GM18861 (cell line): Measurements from ENCODE around the gene OPRL1.
"Not testable (repeated sequence)": the region's sequence is repeated elsewhere in the genome, so short reads cannot be mapped to it uniquely, and the experiment has no call there.

Experiments used
- ATAC-seq: cut with Tn5 transposase; IDR thresholded peaks from one replicate; pipeline ENCODE4 v1.9.1; 2021; ENCODE audit not compliant: unreplicated experiment

Gene OPRL1

DNA sequence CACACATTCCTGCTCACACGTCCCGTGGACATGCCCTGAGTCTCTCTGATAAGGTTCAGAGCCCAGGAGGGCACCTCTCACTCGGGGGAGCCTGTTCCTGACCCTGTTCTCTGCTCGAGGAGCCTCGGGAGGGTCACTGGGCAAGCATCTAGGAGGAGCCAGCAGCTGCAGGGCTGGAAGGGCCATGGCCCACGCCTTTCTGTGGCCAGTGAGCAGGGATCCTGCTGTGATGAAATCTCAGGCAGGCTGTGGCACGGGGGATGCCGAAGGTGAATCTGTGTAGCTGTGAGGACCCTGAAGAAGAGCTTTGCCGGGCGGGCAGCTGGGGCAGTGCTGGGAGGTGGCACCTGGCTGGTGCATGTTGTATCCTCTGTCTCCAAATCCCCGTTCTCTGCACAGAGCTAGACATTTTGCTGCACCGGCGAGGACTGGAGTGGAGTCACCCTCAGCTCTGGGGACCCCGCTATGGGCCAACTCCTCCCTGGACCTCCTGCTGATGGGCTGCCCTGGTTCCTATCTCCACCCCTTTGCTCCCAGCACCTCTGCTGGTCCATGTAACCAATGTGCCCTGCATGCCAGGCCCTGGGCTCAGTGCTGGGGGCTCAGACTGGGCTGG is 34.6 kb downstream of the OPRL1 start:
- no peak for ATAC-seq

DNA sequence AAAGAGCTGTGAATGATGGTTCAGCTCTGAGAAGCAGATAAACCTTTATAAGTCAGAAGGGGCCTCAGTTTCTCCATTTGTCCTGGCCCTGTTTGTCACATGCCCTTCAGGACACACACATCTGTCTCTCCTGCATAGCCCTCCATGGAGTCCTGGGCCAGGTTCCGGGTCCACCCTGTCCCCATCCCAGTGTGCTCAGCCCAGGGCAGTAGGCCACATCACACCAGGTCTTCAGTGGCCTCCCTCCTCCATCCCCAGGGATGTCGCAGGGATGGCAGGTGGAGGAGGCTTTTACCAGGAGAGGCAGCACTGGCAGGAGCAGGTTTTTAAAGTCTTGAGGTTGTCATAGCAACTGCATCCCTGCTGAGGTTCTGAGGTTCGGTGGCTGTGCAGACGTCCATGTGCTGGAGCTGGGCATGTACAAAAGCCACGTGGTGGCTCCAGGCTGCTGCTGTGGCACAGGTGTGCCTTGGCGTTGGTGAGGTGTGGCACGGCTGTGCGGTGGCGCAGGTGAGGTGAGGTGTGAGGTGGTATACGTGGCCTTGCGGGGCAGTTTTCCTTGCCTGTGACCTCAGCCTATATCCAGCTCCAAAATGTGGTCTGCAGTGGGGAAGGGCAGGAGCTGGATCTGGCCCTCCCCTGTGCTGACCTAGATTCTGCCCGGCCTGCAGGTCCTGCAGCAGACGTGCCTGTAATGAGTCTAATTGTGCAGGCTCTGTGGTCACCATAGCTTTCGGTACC is 35.5 kb downstream of the OPRL1 start:
- no peak for ATAC-seq

DNA sequence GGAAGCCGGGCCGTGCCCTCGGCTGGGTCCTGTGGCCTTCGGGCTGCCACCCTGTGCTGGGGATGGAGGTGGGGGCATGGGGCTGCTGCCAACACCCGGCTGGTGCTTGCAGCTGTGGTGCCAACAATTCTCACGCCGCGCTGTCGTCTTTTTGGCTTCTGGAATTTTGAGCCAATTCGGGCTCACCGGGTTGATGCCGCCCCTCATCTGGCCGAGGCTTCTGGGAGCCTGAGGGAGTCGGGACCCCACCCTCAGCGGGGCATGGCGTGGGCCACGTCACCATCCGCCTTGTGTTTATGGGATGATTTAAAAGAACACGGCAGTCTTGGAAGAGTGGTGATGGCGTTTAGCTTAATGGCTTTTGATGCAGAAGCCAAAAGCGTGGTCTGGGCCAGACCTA is 36.1 kb downstream of the OPRL1 start:
- no peak for ATAC-seq

DNA sequence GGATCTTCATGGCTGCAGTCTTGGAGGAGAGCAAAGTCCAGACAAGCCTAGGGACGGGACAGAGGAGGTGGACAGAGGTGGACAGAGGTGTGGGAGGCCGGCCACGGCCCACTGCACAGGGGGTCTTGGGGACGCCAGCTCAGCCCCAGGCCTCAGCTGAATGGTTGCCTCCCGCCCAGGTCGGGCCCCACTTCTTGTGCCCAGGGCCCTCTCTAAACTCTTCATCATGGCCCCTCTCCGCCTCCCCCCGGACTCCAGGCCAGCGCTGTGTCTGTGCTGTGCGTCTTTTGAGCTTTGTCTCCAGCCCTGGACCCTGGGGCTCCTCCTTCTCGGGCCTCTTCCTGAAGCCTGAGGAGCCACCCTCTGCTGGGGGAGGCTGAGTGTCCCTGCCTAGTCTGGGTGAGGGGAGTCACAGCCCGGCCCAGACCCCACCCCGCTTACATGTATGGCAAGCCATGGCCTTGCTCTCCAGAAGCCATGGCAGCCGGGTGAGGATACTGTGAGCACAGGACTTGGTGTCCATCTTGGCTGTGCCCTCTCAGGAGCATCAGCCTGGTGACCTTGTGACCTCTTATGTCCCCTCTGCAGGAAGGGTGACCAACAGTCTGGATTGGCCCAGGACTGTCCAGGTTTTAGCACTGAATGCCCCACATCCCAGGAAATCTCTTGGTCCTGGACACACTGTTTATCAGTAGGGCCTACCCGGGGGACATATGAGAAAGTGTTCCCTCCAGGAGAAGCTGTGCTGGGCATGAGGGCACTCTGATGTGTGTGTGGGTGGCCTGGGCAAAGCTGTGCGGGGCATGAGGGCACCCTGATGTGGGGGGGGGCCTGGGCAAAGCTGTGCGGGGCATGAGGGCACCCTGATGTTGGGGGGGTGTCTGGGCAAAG is 36.9 kb downstream of the OPRL1 start:
- ATAC-seq, result no peak

DNA sequence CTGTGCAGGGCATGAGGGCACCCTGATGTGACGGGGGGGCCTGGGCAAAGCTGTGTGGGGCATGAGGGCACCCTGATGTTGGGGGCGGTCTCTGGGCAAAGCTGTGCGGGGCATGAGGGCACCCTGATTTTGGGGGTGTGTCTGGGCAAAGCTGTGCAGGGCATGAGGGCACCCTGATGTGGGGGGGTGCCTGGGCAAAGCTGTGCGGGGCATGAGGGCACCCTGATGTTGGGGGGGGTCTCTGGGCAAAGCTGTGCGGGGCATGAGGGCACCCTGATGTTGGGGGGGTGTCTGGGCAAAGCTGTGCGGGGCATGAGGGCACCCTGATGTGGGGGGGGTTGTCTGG is 37.5 kb downstream of the OPRL1 start:
- ATAC-seq, result not testable (repeated sequence)

DNA sequence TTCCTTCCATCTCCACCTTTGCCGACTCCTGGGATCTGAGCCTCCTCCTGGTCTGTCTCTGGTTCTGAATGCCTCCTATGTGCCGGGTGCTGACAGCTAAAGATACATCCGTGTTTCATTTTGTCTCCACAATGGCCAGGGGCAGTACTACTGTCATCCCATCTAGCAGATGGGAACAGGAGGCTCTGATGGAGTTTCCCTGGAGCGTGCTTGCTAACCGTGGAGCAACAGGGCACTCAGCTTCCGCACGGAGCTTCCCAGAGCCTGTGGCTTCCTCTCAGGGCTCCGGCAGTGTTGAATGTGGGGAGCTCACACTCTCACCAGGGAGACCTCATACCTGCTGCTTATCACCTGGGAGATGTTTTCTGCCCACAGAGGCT is 39.4 kb downstream of the OPRL1 start:
- no peak for ATAC-seq

DNA sequence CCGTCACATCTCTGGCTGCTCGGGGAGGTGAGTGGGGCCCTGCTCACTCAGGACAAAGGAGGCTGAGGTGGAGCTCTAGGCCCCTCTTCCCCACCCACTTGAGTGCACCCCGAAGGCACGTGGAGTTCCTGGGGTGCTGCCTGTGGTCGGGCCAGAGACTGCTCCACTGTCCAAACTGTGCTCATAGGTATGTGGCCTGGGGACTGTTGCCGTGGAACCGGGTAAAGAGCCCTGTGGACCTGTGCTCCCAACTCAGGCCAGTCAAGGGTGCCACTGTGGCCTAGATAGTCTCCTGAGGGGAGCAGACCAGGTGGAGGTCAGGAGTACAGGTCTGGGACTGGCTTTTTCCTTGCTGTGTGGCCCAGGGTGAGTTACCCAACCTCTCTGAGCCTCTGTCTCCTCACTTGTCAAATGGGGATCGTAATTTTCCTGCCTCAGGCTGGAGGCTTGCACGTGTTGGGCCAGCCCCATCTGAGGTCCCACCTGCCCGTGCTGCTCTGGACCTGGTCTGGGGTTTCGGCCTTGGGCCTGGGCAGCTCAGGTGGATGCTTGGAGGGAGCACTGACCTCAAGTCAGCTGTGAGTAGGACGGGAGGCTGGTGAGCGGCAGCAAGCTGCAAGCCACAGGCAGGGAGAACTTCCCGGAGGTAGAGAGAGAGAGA is 39.9 kb downstream of the OPRL1 start:
- no peak for ATAC-seq

DNA sequence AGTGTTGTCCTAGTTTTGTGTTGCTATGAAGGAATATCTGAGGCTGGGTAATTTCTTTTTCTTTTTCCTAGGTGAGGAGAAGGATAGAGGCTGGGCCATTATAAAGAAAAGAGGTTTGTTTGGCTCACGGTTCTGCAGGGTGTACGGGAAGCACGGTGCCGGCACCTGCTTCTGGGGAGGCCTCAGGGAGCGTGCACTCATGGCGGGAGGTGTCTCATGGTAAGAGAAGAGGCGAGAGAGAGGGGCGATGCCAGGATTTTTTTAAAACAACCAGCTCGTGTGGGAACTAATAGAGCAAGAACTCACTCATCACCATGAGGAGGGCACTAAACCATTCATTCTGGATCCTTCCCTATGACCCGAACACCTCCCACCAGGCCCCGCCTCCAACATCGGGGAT is 41.7 kb downstream of the OPRL1 start:
- no peak for ATAC-seq

DNA sequence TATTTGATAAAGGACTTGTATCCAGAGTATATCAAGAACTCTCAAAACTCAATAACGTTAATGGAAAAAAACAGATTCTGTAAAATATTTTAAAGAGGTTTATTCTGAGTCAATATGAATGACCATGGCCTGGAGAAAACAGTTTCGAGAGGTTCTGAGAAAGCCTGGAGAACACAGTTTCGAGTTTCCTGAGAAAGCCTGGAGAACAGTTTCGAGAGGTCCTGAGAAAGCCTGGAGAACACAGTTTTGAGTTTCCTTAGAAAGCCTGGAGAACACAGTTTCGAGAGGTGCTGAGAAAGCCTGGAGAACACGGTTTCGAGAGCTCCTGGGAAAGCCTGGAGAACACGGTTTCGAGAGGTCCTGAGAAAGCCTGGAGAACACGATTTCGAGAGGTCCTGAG is 43.0 kb downstream of the OPRL1 start:
- ATAC-seq, result not testable (repeated sequence)

DNA sequence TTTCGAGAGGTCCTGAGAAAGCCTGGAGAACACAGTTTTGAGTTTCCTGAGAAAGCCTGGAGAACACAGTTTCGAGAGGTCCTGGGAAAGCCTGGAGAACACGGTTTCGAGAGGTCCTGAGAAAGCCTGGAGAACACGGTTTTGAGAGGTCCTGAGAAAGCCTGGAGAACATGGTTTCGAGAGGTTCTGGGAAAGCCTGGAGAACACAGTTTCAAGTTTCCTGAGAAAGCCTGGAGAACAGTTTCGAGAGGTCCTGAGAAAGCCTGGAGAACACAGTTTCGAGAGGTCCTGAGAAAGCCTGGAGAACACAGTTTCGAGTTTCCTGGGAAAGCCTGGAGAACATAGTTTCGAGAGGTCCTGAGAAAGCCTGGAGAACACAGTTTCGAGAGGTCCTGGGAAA is 43.6 kb downstream of the OPRL1 start:
- not testable (repeated sequence) for ATAC-seq

DNA sequence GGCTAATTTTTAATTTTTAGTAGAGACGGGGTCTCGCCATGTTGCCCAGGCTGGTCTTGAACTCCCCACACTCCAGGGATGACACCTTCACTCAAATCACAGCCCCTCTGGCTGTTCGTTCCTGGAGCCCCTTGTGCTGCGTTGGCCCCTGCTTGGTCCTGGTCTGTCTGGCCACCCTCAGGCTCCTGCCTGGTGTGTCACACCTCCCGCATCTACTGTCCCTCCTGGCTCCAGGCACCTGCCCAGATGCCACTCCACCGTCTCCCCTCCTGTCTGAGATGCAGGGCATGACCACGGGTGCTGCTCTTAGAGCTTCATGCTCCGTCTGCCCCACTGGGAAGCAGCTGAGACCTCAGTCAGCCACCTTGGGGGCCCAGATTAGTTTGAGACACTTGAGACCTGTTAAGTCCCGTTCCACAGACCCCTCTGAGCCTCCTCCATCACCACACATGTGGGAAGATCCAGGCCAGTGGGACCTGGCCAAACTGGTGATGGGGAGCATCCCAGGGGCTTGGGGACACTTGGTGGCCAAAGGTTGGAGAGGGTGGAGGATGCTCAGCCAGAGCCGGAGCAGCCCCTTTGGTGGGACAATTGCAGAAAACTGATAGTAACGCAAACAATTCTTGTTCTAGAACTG is 49.4 kb downstream of the OPRL1 start:
- no peak for ATAC-seq

DNA sequence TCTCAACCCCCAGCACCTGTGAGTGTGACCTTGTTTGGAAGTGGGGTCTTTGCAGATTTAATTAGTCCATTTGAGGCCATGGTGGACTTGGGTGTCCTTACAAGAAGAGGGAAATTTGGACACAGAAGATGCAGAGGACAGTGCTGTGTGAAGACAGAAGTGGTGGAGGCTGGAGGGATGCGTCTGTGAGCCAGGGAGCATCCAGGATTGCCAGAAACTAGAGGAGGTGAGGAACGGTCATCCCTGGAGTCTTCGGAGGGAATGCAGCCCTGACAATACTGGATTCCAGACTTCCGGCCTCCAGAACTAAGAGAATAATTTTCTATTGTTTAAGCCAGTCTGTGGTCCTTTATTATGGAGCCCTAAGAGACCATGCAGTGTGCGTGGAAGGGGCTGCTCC is 50.4 kb downstream of the OPRL1 start:
- ATAC-seq, result no peak

DNA sequence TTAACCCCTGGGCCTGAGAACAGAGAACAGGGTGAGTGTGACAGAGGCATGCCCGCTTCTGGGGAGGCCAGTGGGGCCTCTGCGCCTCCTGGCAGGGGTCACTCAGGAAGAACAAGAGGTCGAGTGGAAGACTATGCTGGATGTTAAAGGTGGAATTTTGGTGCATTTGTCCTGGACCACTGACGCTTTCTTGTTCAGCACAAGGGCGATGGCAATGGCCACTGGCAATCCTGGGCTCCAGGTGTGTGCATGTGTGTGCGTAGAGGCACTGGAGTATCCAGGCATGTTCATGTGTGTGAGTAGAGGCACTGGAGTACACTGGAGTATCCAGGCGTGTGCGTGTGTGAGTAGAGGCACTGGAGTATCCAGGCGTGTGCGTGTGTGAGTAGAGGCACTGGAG is 51.0 kb downstream of the OPRL1 start:
- ATAC-seq, result no peak

DNA sequence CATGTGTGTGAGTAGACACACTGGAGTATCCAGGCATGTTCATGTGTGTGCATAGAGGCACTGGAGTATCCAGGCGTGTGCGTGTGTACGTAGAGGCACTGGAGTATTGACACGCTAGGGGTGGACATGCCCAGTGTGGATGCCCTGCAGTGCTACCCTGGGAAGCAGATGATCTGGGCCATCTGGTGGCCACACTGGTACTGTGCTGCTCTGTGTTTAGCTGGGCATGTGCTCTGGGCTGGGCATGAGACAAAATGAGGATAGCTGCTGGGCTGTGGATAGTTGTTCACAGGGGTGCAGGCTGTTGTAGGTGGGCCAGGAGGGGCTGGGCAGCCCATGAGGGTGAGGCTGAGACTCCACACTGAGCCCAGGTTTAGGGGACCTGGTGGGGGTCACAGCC is 51.5 kb downstream of the OPRL1 start:
- no peak for ATAC-seq

DNA sequence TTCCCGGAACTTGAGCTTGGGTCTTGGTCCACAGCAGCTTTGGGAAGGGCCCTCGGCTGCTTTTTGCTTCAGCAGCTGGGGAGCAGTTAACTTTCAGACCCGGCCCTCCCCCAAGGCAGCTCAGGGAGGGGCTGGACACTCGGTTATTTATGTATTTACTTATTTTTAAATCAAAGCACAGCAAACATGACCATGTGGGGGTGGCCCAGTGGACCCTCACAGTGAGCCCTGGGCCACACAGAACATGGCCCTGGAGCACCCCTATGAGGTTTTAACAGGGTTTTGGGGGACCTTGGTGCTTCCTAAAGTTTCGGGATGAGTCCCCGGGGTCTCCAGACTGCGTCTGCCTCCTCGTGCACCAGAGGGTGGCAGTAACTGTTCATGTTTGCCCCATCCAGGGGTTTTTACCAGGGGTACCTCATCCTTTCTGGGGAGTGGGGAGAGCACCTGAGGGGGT is 54.1 kb downstream of the OPRL1 start:
- no peak for ATAC-seq

DNA sequence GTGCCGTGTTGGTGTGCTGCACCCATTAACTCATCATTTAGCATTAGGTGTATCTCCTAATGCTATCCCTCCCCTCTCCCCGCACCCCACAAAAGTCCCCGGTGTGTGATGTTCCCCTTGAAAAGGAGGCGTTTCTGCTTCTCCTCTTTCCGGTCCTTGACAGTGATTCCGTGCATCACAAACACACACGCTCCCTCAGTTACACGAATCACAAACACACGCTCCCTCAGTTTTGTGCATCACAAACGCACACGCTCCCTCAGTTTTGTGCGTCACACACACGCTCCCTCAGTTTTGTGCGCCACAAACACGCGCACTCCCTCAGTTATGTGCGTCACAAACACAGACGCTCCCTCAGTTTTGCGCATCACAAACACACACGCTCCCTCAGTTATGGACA is 54.9 kb downstream of the OPRL1 start:
- not testable (repeated sequence) for ATAC-seq

DNA sequence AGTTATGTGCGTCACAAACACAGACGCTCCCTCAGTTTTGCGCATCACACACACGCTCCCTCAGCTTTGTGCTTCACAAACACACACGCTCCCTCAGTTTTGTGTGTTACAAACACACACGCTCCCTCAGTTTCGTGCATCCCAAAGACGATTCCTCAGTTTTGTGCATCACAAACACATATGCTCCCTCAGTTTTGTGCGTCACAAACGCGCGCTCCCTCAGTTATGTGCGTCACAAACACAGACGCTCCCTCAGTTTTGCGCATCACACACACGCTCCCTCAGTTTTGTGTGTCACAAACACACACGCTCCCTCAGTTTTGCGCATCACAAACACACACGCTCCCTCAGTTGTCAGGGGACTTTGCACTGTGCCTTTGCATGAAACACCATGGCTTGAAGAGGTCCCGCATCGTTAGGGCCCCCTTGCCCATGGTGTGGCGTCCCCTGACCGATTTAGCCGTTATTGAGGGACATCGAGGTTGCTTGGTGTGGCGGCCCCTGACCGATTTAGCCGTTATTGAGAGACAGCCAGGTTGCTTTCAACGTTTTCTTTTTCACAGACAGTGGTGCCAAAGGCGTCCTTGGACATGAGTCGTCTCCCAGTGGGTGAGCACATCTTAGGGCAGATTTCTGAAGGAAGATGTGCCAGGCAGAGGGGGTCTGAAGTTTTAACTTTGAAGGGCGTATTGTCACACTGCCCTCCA is 56.3 kb downstream of the OPRL1 start:
- no peak for ATAC-seq

DNA sequence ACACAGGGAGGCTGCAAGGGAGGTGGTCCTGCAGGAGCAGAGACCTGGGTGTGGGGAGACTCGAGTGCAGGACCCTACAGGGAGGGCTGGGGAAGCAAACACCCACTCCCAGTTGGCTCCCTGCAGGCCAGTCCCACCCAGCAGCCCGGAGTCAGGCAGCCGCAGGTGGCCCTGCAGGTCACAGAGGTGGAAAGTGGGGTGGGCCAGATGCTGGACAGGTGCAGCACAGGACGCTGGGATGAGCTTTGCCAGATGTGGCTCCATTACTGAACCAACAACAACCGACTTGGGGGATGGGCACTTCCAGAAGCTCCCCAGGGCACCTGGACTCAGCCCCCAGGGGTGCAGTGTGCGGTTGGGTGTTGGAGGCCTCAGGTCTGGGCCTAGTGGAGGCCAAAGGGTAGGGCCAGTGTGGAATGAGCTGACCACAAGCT is 57.7 kb downstream of the OPRL1 start:
- ATAC-seq, result no peak

DNA sequence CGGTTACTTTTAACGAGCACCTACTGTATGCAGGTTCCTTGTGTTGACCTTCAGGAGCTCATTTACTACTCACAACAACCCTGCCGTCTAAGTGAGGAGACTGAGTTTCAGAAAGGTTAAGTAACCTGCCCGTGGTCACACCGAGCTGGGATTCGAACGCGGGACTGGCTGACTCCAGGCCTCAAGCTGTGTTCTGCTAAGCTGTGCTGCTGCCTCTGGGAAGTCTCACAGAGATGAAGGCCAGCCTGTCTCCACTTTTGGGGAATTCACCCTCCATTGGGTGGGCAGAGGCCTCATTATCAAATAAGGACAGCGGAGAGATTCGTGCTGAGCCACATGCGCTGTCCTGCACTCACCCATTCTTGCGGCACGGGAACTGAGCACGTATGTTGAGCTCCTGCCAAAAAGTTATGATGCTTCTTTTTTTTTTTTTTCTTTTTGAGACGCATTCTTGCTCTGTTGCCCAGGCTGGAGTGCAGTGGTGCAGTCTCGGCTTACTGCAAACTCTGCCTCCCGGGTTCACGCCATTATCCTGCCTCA is 58.5 kb downstream of the OPRL1 start:
- ATAC-seq, result no peak
